ENCODE data around the gene DIP2B.
"Not testable (repeated sequence)": the region's sequence is repeated elsewhere in the genome, so short reads cannot be mapped to it uniquely, and the experiment has no call there.

The DIP2B gene

DNA sequence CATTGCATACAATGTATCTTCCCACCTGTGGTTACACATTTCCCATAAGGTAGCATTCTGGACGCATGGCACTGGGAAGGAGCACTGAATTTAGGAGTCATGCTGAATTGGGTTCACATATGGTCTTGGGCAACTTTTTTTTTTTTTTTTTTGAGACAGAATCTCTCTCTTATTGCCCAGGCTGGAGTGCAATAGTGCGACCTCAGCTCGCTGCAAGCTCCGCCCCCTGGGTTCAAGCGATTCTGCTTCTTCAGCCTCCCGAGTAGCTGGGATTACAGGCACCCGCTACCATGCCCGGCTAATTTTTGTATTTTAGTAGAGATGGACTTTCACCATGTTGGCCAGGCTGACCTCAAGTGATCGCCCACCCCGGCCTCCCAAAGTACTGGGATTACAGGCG lies 13.3 kb downstream of the DIP2B start:
- no peak for DNase-seq (ENCODE audit: low read depth in 2 of 2)

- no peak for DNase-seq (ENCODE audit: low read depth in 2 of 2)
Measured at GRCh38 chr12:50519353-50519752, 14.6 kb downstream of the DIP2B start.

DNA sequence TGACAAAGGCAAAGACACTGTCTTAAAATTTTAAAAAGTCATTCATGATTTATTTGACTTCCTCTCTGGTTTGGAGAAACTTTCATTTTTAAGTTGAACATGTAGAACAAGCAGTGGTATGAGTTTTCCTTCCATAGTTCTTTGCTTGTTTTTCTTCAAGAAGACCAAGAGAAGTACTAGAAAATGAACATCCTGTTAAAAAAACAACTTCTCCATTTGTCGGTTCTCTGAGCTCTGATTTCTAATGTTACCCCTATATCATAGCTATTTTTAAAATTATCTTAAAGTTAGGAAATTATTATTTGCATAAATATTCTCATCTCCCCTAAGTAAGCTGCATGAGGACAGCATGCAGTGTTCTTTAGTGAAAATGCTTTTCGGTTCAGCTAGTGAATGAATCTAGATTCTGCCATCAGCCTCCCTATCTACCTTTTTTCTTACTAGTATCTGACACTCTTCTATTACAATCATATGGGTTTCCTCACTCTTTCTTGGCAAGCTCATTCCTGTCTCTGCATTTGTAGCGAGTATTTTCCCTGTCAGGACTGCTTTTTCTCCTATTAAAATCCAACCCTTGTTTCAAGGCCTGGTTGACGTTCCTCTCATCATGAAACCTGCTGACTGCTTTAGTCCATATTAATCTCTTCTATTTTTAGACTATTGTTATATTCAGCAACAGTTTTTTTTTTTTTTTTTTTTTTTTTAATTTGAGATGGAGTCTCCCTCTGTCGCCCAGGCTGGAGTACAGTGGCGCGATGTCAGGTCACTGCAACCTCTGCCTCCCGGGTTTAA lies 15.8 kb downstream of the DIP2B start:
- DNase-seq (ENCODE audit: low read depth in 2 of 2) = no peak

DNA sequence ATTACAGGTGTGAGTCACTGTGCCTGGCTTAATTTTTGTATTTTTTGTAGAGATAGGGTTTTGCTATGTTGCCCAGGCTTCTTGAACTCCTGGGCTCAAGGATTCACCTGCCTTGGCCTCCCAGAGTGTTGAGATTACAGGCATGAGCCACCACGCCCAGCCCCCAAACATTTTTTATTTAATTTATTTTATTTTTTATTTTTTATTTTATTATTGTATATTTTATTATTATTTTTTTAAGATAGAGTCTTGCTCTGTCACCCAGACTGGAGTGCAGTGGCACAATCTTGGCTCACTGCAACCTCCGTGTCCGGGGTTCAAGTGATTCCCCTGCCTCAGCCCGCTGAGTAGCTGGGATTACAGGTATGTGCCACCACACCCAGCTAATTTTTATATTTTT lies 17.0 kb downstream of the DIP2B start:
- not testable (repeated sequence) for DNase-seq (ENCODE audit: low read depth in 2 of 2)

- no peak for DNase-seq (ENCODE audit: low read depth in 2 of 2)
Measured at GRCh38 chr12:50523772-50524171, 19.0 kb downstream of the DIP2B start.

GRCh38 chr12:50524621-50525020 lies 19.8 kb downstream of the DIP2B start:
- no peak for DNase-seq (ENCODE audit: low read depth in 2 of 2)

- no peak for DNase-seq (ENCODE audit: low read depth in 2 of 2)
Measured at GRCh38 chr12:50525422-50525821, 20.6 kb downstream of the DIP2B start.

- no peak for DNase-seq (ENCODE audit: low read depth in 2 of 2)
Measured at GRCh38 chr12:50527359-50527726, 22.6 kb downstream of the DIP2B start.

- DNase-seq (ENCODE audit: low read depth in 2 of 2) = no peak
Measured at GRCh38 chr12:50528800-50529199, 24.0 kb downstream of the DIP2B start.

DNA sequence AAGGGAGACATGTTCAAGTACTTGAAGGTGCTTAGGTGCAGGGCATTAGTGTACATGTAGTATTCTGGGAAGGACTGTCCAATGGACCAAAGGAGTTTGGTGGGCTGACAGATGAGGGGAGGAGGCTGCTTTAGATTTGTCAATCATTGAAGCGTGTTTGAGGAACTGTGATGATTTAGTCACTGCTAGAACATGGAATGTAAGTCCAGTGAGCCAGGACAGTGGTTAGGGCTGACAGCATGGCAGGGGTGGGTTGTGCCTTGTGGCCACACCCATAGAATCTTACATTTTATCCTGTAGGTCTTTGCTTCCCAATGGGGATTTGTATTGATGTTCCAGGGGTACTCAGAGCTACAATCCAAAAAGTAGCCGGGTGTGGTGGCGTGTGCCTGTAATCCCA lies 24.6 kb downstream of the DIP2B start:
- no peak for DNase-seq (ENCODE audit: low read depth in 2 of 2)

DNA sequence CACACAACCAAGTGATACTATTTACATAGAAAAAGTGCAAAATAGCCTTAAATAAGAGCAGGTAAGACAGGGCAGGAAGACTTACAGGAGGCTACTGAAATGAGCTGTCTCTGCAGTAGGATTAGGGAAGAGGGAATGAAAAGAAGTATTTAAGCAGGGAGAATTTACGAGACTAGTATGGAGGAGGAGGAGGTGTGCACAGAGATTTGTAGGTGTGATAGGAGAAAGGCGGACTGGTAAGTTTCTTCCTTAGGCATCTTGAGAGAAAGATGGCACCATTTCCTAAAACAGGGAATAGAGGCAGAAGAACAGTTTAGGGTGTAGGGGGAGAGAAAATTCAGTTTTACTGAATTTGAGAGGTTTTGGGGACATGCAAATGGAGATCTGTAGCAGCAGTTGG lies 25.7 kb downstream of the DIP2B start:
- DNase-seq (ENCODE audit: low read depth in 2 of 2) = no peak

GRCh38 chr12:50533203-50533584 lies 28.4 kb downstream of the DIP2B start:
- DNase-seq (ENCODE audit: low read depth in 2 of 2) = no peak

GRCh38 chr12:50533971-50534370 lies 29.2 kb downstream of the DIP2B start:
- DNase-seq (ENCODE audit: low read depth in 2 of 2) = no peak

- no peak for DNase-seq (ENCODE audit: low read depth in 2 of 2)
Measured at GRCh38 chr12:50536831-50537537, 32.2 kb downstream of the DIP2B start.

- no peak for DNase-seq (ENCODE audit: low read depth in 2 of 2)
Measured at GRCh38 chr12:50537538-50537919, 32.7 kb downstream of the DIP2B start.

- DNase-seq (ENCODE audit: low read depth in 2 of 2) = no peak
Measured at GRCh38 chr12:50538182-50538581, 33.4 kb downstream of the DIP2B start.

DNA sequence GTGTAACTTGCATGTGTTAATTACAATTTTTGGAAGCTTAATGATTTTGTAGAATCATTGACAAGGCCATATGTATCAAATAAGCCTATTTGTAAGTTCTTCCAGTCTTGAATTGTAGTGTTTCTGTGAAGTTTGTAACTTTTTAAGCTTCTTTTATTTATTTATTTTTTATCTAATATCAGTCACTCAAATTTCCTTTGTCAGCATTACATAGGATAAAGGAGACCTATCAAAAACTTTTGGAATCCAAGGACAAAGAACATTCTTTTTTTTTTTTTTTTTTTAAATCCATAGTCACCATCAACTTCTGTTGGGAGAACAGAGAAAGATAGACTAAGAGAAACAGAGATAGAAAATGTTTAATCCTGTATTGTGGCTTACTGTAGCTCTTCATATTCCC lies 36.4 kb downstream of the DIP2B start:
- DNase-seq (ENCODE audit: low read depth in 2 of 2) = no peak

DNA sequence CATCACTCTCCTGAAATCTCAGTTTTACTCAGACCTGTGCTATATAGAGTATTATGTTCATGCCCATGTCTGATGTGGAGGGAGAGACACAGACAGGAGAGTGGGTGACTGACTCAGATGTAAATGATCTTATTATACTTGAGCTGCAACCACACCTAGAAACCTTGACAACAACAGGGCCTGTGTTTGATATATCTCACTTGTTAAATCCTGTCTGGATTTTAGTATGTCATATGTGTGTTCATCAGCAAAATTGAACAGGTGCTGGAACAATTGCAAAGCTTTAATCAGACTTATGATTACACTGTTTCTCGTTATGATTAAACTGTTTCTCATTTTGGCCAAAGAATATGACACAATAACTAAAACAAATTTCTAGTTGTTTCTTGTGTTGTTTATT lies 37.7 kb downstream of the DIP2B start:
- DNase-seq (ENCODE audit: low read depth in 2 of 2) = no peak

- not testable (repeated sequence) for DNase-seq (ENCODE audit: low read depth in 2 of 2)
Measured at GRCh38 chr12:50543188-50543587, 38.4 kb downstream of the DIP2B start.

GRCh38 chr12:50545213-50545612 lies 40.4 kb downstream of the DIP2B start:
- no peak for DNase-seq (ENCODE audit: low read depth in 2 of 2)

DNA sequence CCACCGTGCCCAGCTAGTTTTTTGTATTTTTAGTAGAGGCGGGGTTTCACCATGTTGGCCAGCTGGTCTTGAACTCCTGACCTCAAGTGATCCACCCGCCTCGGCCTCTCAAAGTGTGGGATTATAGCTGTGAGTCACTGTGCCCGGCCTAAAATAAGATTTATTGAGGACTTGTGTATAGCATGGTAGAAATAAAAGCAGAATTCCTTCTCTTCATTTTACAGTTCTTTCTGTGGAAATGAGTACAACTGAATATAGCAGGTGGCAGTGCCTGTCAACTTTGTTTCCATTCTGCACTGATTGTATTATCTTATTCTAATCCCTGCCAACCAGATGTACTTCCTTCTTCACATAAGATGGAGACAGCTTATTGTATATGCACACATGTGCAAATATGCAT lies 41.0 kb downstream of the DIP2B start:
- no peak for DNase-seq (ENCODE audit: low read depth in 2 of 2)

DNA sequence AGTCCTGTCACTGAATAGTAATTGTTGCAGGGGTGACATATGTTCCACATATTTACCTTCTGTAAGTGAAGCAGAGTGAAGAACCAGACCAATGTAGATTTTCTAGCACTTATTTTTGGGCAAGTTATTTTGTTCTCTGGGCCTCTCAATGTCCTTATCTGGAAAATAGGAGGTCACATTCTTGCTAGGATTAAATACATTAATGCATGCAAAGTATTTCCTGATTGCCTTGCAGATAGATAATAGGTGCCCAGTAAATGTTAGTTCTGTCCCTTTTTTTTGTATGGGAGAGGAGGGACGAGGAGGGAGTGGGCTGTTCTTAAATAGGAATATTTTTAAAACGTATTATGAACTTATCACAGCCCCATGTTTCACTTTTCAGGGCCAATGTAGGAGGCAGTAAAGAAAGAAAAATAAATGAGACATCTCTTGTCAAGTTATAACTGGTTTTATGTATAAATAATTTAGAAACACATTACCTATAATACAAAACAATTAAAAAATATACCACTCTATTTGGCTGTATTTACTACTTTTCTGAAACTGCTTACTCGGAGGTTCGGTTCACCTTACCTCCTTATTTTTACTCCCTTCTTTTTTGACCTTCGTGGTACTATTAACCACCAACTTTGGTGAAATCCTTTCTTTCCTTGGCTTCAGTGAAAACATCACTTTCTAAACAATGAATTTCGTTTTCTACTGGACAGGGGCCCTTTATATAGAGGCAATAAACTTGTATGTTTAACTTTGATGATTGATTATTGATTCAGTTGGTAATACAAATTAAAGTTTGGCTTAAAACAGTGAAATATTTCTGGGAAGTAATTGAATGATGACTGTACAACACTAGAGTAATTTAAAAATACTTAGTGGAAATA lies 41.9 kb downstream of the DIP2B start:
- DNase-seq (ENCODE audit: low read depth in 2 of 2) = no peak

- no peak for DNase-seq (ENCODE audit: low read depth in 2 of 2)
Measured at GRCh38 chr12:50547742-50548141, 43.0 kb downstream of the DIP2B start.

Data from stimulated activated CD8-positive, alpha-beta memory T cell treated with anti-CD3 and anti-CD28 coated beads, Interleukin-15, amount 100 ng/mL, for 4 hours (primary cell).